HG03558 (cell line): ENCODE measurements around the gene SLF1.

Experiments used
- ATAC-seq: cut with Tn5 transposase; IDR thresholded peaks from one replicate; pipeline ENCODE4 v1.9.1; 2021; ENCODE audit warnings: moderate number of reproducible peaks; ENCODE audit not compliant: unreplicated experiment; ENCODE audit errors: extremely low read depth

The SLF1 gene

GRCh38 chr5:94658272-94658671, 39.8 kb downstream of the SLF1 start:
- no peak for ATAC-seq

GRCh38 chr5:94660506-94660905, 42.0 kb downstream of the SLF1 start:
- no peak for ATAC-seq

- no peak for ATAC-seq
These were observed 42.6 kb downstream of the SLF1 start for GRCh38 chr5:94661086-94661485.

GRCh38 chr5:94667937-94668336, 49.5 kb downstream of the SLF1 start:
- ATAC-seq = no peak

- no peak for ATAC-seq
These were observed 52.3 kb downstream of the SLF1 start for GRCh38 chr5:94670726-94671125.

GRCh38 chr5:94672746-94673145, 54.3 kb downstream of the SLF1 start:
- ATAC-seq = no peak

GRCh38 chr5:94674490-94675382, 56.3 kb downstream of the SLF1 start:
- no peak for ATAC-seq

- ATAC-seq = no peak
These were observed 57.6 kb downstream of the SLF1 start for GRCh38 chr5:94675965-94676618.

GRCh38 chr5:94682814-94683520, 64.5 kb downstream of the SLF1 start:
- no peak for ATAC-seq

- no peak for ATAC-seq
These were observed 71.4 kb downstream of the SLF1 start for GRCh38 chr5:94689908-94690307.

- ATAC-seq = no peak
These were observed 72.3 kb downstream of the SLF1 start for GRCh38 chr5:94690778-94691177.

- ATAC-seq = no peak
These were observed 72.8 kb downstream of the SLF1 start for GRCh38 chr5:94691291-94691690.

GRCh38 chr5:94691949-94692348, 73.5 kb downstream of the SLF1 start:
- ATAC-seq = no peak

GRCh38 chr5:94692581-94692980, 74.1 kb downstream of the SLF1 start:
- ATAC-seq = no peak

- no peak for ATAC-seq
These were observed 74.8 kb downstream of the SLF1 start for GRCh38 chr5:94693043-94693822.

GRCh38 chr5:94693845-94694370, 75.4 kb downstream of the SLF1 start:
- no peak for ATAC-seq

- ATAC-seq = no peak
These were observed 76.2 kb downstream of the SLF1 start for GRCh38 chr5:94694671-94695070.

- ATAC-seq = no peak
These were observed 79.7 kb downstream of the SLF1 start for GRCh38 chr5:94698197-94698596.

- no peak for ATAC-seq
These were observed 81.1 kb downstream of the SLF1 start for GRCh38 chr5:94699562-94699961.

- ATAC-seq = peak; percentile 75
These were observed 82.1 kb downstream of the SLF1 start for GRCh38 chr5:94700592-94700991.
